Heart left ventricle (tissue), 16 donors: ENCODE measurements around the gene RTL10. TPM values are rescaled to one million over a fixed set of nuclear protein-coding genes. Genes with fewer than 3 reads are reported as not detected.
A peak's percentile ranks its signal among the peaks of the same experiment; 100 is the strongest.

ENCODE experiments used
- ATAC-seq, 4 donors: fragments of 200-7000 bp; cut with Tn5 transposase; one replicate each; pipeline ENCODE4 v1.9.1; 2020 to 2022; ENCODE audit warnings: moderate library complexity in 4 of 4, mild to moderate bottlenecking in 3 of 4, moderate number of reproducible peaks in 1 of 4
- DNase-seq, 5 donors: peaks; one replicate each; pipeline ENCODE4 v3.0.0-alpha.2; 2020
- H3K27ac ChIP-seq, 12 donors: fragments of 200-600 bp; sonication (generic) in 4 of 12; one replicate each; pipeline versions ENCODE4 v1.5.0 to v1.8.0; 2016 to 2022; ENCODE audit warnings: mild to moderate bottlenecking in 2 of 12
- H3K27me3 ChIP-seq, 9 donors: fragments of 200-600 bp; sonication (generic) in 2 of 9; one replicate each; pipeline versions ENCODE4 v1.5.1 to v1.8.0; 2016 to 2022; ENCODE audit warnings: mild to moderate bottlenecking in 3 of 9
- H3K36me3 ChIP-seq, 9 donors: fragments of 200-600 bp; sonication (generic) in 2 of 9; one replicate each; pipeline versions ENCODE4 v1.5.0 to v1.8.0; 2018 to 2022; ENCODE audit warnings: mild to moderate bottlenecking in 2 of 9
- H3K4me1 ChIP-seq, 12 donors: fragments of 200-600 bp; sonication (generic) in 4 of 12; one replicate each; pipeline versions ENCODE4 v1.5.0 to v1.8.0; 2016 to 2022; ENCODE audit warnings: mild to moderate bottlenecking in 3 of 12
- H3K4me3 ChIP-seq, 12 donors: fragments of 200-600 bp; sonication (generic) in 4 of 12; one replicate each; pipeline versions ENCODE4 v1.5.0 to v1.8.0; 2017 to 2022; ENCODE audit warnings: mild to moderate bottlenecking in 9 of 12, moderate library complexity in 4 of 12
- H3K9me3 ChIP-seq, 12 donors: fragments of 200-600 bp; sonication (generic) in 4 of 12; one replicate each; pipeline versions ENCODE4 v1.5.0 to v1.8.0; 2016 to 2022; ENCODE audit warnings: mild to moderate bottlenecking in 1 of 12
- POLR2A ChIP-seq, 2 donors: fragments of 450-650 bp; IDR thresholded peaks; one replicate each; pipeline ENCODE4 v1.6.1; 2017; ENCODE audit warnings: antibody characterized with exemption in 2 of 2, mild to moderate bottlenecking in 2 of 2, moderate library complexity in 2 of 2
- WGBS, 4 donors: extraction: QIAGEN DNeasy Blood & Tissue Kit in 2 of 4; methylation state at CpG; one replicate each; pipeline versions ENCODE4 v1.1.5 to v1.1.7; 2013 to 2018; 5-methylcytosine and 5-hydroxymethylcytosine counted together
- intact Hi-C, 10 donors: fragments of 100-400 bp; cut with DNase I; formaldehyde crosslinking; loops; one replicate each; pipeline versions ENCODE4 v1.11.1 to v1.14.2; 2022
- polyA plus RNA-seq, 2 donors: library from polyadenylated mRNA; stranded (reverse); fragments of 200-250 nt; gene quantifications; one replicate each; pipeline ENCODE4 v1.2.3, GENCODE V29; 2013
- total RNA-seq, 9 donors: library from RNA; depleted of rRNA in 2 of 9; stranded (reverse); fragments of >200 nt in 2 of 9; fragmentation: NEBNext Ultra II Directional in 3 of 9; extraction: Animal tissue kit (Norgen Biotek cat#: 25700) in 3 of 9; gene quantifications; one replicate each; pipeline versions ENCODE4 v1.1.0 to v1.2.4, GENCODE V29; 2016 to 2023
- TF ChIP-seq, protein P1 (sequence below), 12 donors: fragments of 200-600 bp; sonication (generic) in 4 of 12; IDR thresholded peaks; one replicate each; pipeline versions ENCODE4 v1.5.0 to v1.8.0; 2018 to 2022; ENCODE audit warnings: antibody characterized with exemption in 12 of 12, mild to moderate bottlenecking in 5 of 12
- donor health status: ischemic (EF 13 %, LVEDD 7.1; RV severe dilation, severe dysfunction).
- donor health status: healthy with polysubstance abuse.
- donor health status: DM: no; HTN: yes; CAD: no.
- donor health status: DM: no; HTN: no; CAD: no.
- donor health status: ischemic (EF 25% LVEDD 6.9; RV normal size, moderate dysfunction).
- donor health status: ischemic (EF 25% LVEDD 5.7; RV mildly dilated, moderate dysfunction).
- donor health status: healthy.
- donor health status: DM: yes; HTN: yes; CAD: no.
- donor health status: ischemic (EF 35%, LVEDD 5.7; RV mildly dilated, moderate dysfunction).
- donor health status: nonischemic (EF 11% LVEDD 7.7; RV severe dilation, severe dysfunction).
- donor health status: DM: yes; HTN: yes; CAD: no.
- donor health status: PGD.
- donor health status: ischemic (EF 29% LVEDD 5.4; RV normal size, mild dysfunction).
- donor health status: nonischemic (EF 23%, LVEDD 6.1; RV moderate dilation, normal function).

RTL10 gene
- total and polyA plus RNA-seq, 11 donors, result 4.6 to 11.6 (median 7.5) TPM

DNA sequence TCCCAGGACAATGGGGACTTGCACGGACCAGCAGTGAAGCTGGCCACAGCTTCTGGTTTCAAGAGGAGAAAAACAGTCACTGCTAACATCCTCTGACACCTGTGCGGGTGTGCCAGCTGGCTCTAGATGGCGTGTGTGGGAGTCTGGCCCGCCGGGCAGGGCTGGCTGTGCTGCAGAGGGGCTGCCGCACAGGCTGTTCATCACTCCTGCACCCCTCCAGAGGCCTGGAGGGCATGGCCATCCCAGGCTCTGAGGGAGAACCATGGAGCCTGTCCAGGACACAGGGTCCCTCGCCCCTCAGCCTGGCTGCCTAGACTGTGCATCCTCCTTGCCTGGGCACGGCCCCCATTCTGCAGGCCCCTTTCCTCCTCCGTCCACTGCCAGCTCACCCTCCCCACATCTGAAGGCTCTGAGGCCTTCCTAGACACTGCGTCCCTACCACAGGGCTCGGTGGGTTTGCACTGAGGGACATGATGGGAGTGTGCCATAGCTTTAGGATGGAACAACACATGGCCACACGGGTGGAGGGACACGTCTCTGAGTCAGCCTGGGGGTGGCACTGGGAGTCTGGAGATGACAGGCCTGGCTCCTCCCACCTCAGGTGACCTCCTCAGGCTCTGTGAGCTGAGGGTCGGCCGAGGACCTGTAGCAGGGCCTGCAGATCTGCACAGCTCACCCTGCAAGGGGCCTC, 42.1 kb upstream of the RTL10 start:
- H3K9me3 ChIP-seq, result no peaks in the 10 kb centered on the region
- intact Hi-C loops, result no loop called here
- ATAC-seq (peak in 1 of 4 donors; percentile 31), DNase-seq (no peak)
- TF ChIP-seq POLR2A (IDR thresholded peaks at IDR 0.05), result no peak
- TF ChIP-seq, protein P1, sequence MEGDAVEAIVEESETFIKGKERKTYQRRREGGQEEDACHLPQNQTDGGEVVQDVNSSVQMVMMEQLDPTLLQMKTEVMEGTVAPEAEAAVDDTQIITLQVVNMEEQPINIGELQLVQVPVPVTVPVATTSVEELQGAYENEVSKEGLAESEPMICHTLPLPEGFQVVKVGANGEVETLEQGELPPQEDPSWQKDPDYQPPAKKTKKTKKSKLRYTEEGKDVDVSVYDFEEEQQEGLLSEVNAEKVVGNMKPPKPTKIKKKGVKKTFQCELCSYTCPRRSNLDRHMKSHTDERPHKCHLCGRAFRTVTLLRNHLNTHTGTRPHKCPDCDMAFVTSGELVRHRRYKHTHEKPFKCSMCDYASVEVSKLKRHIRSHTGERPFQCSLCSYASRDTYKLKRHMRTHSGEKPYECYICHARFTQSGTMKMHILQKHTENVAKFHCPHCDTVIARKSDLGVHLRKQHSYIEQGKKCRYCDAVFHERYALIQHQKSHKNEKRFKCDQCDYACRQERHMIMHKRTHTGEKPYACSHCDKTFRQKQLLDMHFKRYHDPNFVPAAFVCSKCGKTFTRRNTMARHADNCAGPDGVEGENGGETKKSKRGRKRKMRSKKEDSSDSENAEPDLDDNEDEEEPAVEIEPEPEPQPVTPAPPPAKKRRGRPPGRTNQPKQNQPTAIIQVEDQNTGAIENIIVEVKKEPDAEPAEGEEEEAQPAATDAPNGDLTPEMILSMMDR (IDR thresholded peaks at IDR 0.05), result no peak
- no peak overlapping the region for H3K27ac ChIP-seq
- H3K36me3 ChIP-seq, result peaks cover 0 to 63% (median 32%) of the 10 kb centered on the region in 9 donors
- H3K4me1 ChIP-seq, result peaks cover 0 to 15% (median 6%) of the 10 kb centered on the region in 12 donors
- 81 to 89% (median 86%) methylated on average over 11 to 15 of the region's 15 CpGs for WGBS, 4 donors
- H3K27me3 ChIP-seq, result no peaks in the 10 kb centered on the region
- no peak overlapping the region for H3K4me3 ChIP-seq

DNA sequence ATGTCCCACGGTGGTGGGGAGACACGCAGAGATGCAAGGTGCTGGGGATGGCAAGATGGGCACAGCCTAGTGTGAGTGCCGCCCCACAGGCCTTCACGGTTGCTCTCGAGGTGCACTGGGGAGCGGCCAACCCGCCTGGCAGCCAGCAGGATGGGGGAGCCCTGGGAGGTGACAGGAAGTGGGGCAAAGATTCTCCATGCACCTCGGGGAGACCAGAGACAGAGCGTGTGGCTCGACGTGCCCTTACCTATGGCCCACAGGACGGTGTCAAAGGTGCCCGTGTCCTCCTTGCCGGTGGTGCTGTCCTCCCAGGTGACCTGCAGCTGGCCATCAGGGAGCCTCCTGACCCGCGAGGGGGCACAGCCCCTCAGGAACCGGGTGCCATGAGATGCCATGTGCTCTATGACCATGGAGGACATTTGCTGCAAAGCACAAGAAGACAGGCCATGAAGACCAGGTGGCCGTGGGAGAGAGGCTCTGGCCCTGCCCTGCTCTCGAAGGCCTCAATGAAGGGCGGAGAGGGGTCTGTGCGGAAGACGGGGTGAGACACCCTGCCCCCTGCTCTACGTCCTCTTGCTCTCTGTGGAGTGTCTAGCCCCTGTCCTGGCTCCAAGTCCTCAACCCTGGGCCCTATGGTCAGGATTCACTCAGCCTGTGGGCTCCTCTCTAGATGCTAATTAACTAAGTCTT, 40.6 kb upstream of the RTL10 start:
- Histone ChIP-seq H3K27me3 (no peaks in the 10 kb centered on the region), H3K36me3 (peaks cover 0 to 56% (median 32%) of the 10 kb centered on the region in 9 donors), H3K9me3 (no peaks in the 10 kb centered on the region), H3K4me3 (no peak overlapping the region), H3K4me1 (peaks cover 0 to 26% (median 10%) of the 10 kb centered on the region in 12 donors), H3K27ac (no peak overlapping the region)
- 93 to 97% (median 95%) methylated on average over 11 to 23 of the region's 23 CpGs for WGBS, 4 donors
- no peak for TF ChIP-seq POLR2A (IDR thresholded peaks at IDR 0.05)
- DNase-seq (no peak), ATAC-seq (no peak)
- intact Hi-C loops, result no loop called here

DNA sequence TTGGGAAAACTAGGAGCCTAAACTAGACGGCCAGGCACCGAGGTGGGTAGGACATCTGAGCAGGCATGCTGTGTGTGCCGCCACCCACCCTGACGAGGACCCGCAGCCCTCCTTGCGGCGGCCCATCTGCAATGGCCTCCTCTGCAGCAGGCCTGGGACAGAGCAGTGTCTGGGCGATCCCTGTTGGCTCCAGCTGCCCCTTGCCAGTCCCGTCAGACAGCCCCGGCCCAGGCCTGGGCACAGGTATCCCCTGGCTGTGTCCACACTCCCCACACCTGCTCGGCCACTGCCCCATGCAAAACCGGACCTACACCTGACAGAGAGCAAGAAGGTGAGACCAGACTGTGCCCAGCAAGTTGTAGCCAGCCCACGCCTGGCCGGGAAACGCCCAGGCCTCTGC, 38.7 kb upstream of the RTL10 start:
- Histone ChIP-seq H3K36me3 (peaks cover 0 to 51% (median 26%) of the 10 kb centered on the region in 9 donors), H3K4me3 (no peak overlapping the region), H3K9me3 (no peaks in the 10 kb centered on the region), H3K27me3 (no peaks in the 10 kb centered on the region), H3K4me1 (peaks cover 0 to 26% (median 10%) of the 10 kb centered on the region in 12 donors), H3K27ac (no peak overlapping the region)
- ATAC-seq (no peak), DNase-seq (no peak)
- intact Hi-C loops, result no loop called here
- 93 to 100% (median 95%) methylated on average over 9 to 15 of the region's 15 CpGs for WGBS, 4 donors
- TF ChIP-seq, protein P1 (IDR thresholded peaks at IDR 0.05), result no peak
- no peak for TF ChIP-seq POLR2A (IDR thresholded peaks at IDR 0.05)

DNA sequence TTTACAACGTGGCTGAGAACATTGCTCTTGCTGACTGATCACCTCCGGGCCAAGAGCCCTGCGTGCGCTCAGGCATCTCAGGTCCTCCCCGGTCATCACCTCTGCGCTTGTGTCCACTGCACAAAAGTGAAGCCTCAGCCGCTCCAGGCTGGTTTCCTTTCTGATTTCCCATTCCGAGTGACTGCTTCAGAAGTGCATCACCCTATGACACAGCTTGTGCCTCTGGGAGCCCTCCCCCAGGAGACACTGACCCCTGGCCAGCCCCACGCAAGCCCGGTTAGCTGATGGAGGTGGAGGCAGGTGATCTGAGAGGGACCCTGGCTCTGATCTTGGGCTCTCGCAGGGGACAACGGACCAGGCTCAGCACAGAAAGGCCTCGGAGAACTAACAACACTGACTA, 38.3 kb upstream of the RTL10 start:
- H3K27ac ChIP-seq, result peak overlapping the region in 1 of 12 donors; percentile 77
- 91 to 96% (median 91%) methylated on average over 10 to 13 of the region's 13 CpGs for WGBS, 4 donors

More for the DNA sequence above, 38.3 kb upstream of the RTL10 start:
- H3K4me3 ChIP-seq, result no peak overlapping the region
- H3K4me1 ChIP-seq, result peaks cover 0 to 26% (median 10%) of the 10 kb centered on the region in 12 donors
- DNase-seq (no peak), ATAC-seq (no peak)
- intact Hi-C loops, result no loop called here
- H3K9me3 ChIP-seq, result no peaks in the 10 kb centered on the region
- peaks cover 0 to 47% (median 22%) of the 10 kb centered on the region in 9 donors for H3K36me3 ChIP-seq
- no peak for TF ChIP-seq POLR2A (IDR thresholded peaks at IDR 0.05)
- TF ChIP-seq, protein P1 (IDR thresholded peaks at IDR 0.05), result no peak
- H3K27me3 ChIP-seq, result no peaks in the 10 kb centered on the region
